GM21786 (cell line): ENCODE measurements around the gene CTNND1.

Experiments
- ATAC-seq: cut with Tn5 transposase; IDR thresholded peaks from one replicate; pipeline ENCODE4 v1.9.1; 2021; ENCODE audit not compliant: unreplicated experiment

Gene CTNND1

DNA sequence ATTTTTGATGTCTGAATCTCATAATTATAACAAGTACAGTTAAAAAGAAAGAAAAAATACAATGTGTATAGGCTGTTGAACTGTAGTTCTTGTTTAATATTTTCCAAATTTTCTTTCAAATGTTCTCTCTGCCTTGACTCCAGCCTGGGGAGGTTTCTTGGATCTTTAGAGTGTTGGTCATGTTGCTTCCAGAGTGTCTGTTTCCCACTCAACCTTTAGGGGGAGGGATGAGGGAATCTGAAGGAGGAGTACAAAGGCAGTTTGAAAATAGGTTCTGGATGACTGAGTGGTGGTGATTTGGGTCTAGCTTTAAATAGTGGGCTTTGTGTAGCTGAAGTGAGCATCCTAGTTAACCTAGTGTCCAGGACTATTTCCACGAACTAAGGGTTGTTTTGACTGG, 2.0 kb downstream of the CTNND1 start:
- ATAC-seq, result no peak

DNA sequence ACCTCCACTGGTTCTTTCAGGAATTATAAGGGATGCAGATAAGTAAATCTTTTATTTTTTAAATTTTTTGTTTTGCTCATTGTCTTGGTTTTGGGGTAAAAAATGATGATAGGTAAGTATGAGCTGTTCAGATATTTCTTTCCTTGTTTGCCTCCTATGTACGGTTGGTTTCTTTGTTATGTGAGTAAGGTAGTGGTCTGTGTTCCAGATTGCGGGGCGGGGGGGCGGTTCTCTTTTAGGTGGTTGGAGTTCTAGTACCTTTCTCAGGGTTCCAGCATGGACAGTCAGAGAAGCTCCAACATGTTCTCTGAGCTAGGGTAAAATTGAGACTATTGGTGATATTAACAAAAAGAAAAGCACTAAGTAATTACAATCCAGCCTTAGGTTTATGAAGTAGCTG, 2.4 kb downstream of the CTNND1 start:
- no peak for ATAC-seq

DNA sequence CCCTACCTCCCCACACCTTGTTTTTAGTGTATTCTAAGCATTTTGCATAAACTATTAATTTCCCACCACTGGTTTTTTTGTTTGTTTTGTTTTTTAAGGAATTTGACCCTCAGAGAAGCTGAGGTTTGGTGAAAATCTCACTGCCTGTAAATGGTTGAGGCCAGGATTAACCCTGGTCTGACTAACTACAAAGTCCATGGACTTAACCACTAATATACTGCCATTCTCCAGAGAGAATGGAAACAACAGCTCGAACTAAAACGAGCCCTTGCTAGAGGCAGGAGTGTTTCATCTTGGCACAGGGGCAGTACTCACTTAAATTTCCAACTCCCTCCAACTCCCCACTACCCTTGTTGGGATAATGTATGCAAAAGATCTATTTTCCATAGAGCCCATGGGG, 3.0 kb downstream of the CTNND1 start:
- no peak for ATAC-seq

DNA sequence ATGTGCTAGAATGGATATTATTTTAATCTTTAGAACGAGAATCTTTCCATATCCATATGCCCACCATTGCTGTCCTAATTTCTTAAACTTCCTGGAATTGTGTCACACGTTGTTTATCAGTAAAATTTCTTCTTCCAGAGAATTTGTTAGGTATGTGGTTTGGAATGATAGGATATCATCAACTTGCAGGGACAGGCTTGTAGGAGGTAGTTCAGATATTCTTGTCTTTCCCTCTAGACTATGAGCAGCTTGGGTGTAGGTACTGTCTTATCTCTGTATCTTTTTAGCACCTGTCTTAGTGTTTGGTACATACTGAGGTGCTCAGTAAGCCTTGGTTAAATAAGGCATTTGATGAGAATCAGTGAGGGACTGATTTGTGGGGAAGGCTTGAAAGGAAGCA, 3.4 kb downstream of the CTNND1 start:
- ATAC-seq, result no peak

DNA sequence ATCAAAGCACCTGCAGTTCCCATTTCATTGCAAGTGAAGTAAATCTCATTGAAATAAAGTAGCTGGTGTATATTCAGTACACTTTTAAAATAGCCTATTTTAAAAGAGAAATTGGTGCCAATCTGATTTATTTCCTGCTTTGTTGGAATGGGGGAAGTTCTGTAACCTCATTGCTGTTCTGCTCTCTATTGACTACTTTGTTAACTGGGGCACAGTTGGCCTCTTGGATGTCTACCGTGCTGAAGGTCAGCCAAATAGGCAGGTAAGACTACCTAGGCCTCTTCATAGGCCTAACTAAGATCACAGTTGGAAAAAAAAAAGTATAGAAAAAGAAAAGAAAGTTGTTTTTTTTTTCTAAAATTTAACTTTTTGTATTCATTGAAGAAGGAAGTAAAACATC, 9.2 kb downstream of the CTNND1 start:
- ATAC-seq, result no peak

DNA sequence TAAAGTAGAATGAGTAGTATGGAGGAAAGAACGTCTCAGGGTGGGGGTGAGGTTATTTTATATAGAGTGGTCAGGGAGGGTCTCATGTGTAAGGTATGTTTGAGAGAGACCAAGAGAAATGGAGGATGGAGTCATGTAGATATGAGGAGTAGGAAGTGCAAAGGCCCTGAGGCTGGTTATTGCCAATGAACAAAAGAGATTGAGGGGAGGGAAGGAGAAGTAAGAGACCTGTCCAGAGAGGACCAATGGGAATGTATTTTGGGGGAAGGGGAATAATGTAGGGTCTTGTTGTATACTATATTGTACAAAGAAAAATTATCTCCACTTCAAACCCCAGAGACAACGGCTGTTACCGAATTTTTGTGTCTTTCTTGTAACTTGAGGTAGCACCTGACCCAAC, 9.8 kb downstream of the CTNND1 start:
- ATAC-seq, result no peak

DNA sequence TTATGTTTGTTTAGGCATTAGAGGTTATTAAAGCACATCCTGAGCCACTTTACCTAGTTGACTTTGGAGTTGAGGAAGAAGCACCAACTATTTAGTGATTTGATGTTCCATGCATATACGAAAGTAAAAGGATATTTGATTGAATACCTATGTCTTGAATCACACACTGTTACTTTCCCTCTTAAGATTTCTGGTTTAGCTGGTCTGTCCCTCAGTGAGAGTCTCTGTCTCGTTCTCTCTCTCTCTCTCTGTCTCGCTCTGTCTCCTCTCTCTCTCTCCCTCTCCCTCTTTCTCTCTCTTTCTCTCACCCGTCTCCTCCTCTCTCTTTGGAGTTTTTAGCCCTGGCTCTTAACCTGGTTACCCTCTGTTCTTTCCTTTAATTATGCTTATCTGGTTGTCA, 11.0 kb downstream of the CTNND1 start:
- no peak for ATAC-seq

DNA sequence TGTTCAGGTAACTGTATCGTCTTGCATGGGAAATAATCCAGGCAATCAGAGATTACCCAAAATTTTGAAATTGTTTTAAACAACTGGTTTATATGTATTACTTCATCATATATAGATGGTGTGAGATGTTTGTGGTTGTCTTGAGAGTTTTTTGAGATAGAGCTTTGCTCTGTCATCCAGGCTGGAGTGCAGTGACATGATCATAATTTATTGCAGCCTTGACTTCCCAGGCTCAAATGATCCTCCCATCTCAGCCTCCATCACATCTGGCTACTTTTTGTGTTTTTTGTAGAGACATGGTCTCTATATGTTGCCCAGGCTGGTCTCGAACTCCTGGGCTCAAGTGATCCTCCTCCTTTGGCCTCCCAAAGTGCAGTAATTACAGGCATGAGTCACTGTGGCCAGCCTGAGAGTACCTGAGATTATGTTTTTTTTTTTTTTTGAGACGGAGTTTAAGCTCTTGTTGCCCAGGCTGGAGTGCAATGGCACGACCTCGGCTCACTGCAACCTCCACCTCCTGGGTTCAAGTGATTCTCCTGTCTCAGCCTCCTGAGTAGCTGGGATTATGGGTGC, 11.5 kb downstream of the CTNND1 start:
- ATAC-seq, result no peak

DNA sequence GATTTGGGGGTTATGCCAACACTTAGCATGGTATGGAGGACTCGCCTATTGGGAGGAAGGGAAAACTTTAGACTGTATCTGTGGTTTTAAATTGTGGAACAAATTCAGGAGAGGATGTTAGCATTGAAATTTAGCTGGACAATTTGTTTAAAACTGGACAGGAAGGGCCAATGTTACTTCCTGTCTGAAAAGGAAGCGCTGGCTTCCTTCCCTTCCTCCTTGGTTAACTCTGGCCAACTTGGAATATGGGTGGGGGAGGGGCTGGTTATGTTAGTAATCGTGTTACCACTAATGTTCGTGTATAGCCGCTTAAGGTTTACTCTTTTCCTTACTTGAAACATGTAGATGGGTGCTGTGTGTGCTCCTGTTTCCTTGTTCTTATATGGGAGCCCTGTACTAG, 13.9 kb downstream of the CTNND1 start:
- ATAC-seq, result no peak

DNA sequence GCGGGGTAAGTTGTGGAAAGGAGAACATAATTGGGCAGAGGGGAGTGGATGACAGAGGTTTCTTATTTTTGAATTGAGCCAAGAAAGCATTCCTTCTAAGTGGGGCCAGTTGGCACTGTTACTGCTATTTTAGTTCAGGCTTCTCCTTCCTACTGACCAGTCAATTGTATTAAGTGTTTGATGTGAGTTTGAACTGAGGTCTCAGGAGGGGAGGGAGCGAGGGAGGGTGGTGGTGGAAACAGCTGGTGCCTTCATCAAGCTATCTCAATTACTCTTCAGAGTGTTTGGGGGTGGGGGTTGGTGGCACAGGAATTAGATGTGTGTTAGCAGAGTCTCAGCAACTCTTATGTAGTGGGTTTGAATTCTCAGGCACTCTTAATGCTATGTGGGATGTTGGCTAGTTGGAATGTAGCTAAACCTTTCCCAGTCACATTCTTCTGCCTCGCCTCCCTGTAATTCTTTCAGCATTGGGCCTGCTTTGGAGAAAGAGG, 14.5 kb downstream of the CTNND1 start:
- ATAC-seq, result no peak

DNA sequence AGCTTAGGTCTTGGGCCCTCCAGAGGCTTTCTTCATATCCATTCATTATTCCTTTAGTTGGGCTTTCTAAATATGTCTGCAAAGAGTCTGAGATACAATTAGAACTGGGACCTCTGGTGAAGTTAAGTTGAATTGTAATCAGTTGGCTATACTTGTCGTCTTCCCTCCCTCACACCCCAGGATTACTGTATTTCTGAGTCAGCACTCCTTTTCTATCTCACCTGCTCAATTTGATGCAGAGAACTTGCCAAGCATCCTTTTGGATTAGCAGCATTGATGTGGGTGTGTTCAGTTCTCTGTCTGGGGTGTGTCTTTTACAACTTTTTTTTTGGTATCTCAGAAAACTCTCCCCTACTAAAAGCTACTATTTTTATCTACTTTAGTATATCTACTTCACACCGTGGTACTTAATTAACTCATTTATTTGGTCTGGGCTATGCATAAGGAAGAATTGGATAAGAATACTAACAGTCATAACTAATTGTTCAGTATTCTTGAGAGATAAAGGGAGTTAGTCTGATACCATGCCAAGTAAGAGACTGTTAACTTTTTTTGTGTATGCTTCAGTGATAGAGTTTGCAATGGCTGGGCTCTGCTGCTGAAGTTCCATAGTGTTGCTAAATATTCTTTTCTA, 15.1 kb downstream of the CTNND1 start:
- no peak for ATAC-seq

DNA sequence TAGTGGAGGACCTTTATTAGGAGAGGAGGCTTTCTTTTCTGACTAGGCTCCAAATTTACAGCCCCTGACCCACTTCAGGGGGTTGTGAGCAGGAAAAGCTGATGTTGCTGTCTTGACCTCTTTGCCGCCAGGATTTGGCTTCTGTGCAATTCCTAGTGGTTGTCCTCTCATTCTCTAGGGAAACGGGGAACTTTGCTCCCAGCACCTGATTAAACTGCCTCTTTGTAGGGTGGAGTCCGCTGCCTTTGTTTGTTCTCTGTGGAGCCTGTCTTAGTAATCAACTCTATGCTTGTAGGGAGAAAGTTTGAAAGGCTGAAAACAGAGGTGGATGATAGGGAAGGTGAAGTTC, 16.3 kb downstream of the CTNND1 start:
- no peak for ATAC-seq

DNA sequence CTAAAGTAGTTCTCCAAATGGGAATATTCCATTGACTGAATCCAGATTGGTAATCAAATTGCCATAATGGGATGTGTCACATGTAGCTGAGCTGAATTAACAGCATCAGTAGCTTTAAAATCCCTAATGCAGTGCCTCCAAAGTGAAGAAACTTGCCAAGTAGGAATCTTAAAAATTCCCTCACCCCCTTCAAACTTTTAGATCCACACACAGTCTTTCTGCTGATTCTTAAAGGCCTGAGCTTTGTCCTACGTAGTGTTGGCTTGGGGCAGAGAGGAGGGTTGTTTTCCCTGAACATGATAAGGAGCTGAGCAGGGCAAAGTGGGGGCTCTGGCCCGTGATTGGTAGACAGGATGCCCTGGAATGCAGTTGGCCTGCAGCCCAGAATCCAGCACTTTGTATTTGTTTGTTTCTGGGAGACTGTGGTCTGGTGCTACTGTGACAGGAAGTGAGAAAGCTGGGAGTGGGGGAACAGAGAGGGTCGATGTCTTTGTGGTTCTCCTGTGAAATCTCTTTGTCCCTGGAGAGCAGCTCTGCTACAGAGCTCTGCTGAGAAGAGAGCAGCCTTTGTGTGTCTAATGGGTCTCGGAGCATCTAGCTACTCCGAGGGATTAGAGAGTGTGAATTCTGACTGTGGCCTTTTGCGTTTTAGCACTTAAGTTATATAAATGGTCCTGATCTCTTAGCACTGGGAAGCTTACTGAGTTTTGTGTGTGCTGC, 16.9 kb downstream of the CTNND1 start:
- ATAC-seq, result no peak

DNA sequence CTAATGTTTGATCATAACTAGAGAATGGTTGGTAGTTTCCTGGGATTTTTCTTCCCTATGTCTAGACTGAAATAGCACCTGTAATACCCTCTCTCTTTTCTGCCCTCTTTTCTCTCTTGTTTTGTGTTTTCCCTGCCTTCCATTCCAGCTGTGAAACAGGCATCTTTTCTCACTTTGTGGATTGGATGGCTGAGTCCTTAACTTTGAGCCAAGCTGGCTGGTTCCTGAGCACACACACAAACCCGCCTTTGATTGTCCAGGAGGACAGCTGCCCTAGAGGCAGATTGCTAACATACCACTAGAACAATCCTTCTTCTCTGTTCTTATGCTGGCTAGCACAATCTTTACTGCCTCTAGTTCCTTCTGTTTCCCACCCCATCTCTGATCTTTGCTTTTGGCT, 17.7 kb downstream of the CTNND1 start:
- ATAC-seq, result no peak

DNA sequence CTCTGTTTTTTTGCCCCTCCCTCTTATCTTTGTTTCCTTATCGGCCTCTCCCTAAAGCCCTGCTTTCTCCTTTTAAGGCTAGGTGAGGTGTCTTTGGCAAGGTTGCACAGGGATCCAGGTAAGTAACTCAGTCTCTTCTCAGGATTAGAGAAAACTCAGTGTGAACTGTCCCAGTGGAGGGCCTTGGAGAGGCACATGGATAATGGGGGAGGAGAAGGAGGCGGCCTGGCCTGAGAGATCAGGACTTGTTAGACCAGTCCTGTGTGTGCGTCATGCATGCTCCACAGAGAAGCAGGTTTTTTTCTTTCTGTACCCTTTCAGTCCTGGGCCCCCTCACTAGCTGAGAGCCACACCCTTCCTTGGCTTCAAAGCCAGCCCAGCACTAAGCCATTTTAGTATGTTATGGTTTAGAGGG, 19.9 kb downstream of the CTNND1 start:
- no peak for ATAC-seq

DNA sequence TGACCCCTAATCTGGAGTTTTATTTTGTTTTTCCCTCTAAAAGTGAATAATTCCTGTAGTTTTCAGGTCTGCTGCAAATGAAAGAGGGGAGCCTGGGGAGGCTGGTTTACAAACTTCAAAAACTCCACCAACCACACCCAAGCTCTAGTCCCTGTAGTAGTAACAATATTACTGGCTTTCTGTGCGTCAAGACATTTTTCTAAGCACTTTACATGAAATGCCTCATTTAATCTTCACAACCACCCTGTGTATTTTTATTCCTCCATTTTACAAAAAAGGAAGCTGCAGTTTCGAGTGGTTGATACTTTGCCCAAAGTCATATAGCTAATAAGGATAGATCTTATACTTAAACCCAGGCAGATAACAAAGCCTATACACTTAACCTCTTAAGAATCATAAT, 23.5 kb downstream of the CTNND1 start:
- no peak for ATAC-seq

DNA sequence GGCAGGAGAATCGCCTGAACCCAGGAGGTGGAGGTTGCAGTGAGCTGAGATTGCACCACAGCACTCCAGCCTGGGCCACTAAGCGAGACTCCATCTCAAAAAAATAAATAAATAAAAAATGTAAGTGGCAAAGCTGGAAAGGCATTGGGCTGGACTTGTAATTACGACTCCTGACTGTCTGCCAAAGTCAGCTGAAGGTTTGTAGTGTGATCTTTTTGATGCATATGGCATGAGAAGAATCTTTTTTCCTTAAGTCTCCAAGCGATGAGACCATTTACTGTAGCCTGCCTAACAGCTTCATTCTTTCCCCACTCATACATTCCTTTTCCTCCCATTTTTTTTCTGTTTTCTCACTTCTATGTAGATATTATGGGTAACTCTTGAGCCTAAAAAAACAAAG, 24.8 kb downstream of the CTNND1 start:
- no peak for ATAC-seq

DNA sequence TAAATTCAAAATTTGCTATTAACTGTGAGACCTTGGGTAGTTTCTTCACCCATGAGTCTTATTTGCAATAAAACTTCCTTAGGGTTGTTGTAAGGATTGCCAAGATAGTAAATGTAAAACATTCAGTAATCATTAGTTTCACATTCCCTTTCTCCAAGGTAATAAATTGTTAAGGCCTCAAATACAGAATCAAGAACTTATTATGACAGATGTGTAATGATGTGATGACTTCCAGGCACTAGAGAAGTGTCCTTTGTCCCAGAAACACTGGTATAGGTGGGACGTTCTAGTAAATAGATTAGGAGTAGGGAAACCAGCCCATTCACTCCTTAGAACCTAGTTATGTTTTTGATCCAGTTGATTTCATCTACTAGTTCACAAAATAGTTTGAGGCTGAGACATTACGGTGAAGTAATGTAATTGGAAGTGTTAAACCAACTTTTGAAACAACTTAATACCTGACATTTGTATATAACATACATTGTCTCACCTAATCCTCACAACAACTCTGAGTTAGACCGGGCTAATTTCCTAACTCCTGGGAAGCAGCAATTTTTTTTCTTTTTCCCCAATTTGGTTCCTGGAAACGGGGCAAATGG, 25.5 kb downstream of the CTNND1 start:
- no peak for ATAC-seq

DNA sequence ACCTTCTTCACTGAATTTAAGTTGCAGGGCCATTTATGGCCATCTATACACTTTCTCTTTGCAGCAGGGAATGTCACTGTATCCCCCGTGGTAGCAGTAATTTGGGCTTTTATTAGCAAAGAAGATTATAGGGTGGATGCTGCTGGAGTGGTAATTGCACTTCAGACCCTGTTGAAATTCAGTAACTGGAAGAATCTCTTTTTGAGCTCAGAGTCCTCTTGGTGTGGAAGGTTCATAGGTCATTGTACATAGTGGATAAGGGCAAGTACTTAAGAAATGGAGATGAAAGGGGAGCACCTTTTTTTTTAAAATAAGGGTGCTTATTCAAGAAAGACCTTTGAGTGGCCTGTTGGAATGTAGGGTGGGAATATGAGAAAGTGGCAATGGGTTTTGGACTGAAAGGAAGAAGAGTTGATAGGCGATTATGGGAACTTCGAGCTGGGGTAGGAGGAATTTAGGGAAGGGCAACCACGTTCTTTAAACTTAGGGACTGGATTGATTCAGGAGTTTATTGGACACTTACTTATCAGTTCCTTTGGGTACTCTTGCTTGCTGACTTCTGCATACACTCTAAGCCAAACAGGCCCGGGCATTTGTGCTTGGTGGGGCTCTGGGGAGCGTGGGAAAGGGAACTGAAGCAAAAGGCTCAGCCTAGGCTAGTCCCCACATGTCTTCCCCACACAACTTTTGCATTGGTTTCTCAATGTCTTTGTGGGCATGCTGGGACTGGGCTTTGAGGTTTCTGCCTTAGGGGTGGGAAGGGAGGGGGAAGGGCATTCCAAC, 26.5 kb downstream of the CTNND1 start:
- ATAC-seq, result peak; percentile 47

DNA sequence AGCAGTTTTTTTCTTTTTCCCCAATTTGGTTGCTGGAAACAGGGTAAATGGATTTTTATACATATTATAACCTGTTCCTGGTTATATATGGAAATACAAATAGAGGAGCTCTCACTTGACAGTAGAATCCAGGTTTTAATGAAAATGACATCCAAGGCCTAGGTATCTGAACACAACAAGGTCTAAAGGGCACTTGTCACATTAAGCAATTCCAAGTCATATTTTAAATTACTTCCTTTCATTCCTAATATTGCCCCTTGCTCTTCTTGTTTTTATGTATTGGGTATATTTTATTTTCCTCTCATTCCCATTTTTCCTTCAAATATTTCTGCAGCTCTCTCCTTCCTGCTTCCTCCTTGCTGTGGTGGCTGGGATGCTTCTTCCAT, 27.1 kb downstream of the CTNND1 start:
- ATAC-seq, result no peak

DNA sequence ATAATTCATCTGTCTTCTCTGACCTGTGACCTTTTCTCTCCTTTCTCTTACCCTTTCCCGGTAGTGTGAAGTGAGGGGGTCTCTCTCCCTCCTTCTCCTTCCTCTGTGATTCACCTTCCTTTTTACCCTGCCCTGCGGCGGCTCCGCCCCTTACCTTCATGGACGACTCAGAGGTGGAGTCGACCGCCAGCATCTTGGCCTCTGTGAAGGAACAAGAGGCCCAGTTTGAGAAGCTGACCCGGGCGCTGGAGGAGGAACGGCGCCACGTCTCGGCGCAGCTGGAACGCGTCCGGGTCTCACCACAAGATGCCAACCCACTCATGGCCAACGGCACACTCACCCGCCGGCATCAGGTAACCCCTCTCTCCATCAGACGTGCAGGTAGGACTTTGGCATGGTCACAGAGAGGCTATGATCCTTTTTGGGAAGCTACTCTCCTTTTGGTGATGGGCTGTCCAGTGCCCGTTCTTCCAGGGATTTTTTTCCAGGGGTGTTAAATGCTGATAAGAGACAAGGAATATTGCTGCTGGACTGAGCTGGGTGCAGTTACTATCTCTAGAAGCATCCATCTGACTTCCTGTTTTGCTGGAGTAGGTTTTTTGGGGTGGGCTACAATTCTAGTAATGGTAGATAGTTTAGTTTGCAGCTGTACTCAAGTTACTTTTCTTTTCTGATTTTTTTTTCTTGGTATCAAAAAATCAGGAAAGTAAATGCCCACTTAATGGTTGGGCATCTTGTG, 29.9 kb downstream of the CTNND1 start:
- ATAC-seq, result no peak
